OCI-LY7 (cell line): ENCODE measurements around the gene B3GNT8.

Source experiments
- CTCF ChIP-seq: fragments of 200-600 bp; sonication (generic); conservative IDR thresholded peaks from 2 replicates; pipeline ENCODE4 v1.5.1; 2014; ENCODE audit warnings: mild to moderate bottlenecking, antibody characterized with exemption, low read length, moderate library complexity, mixed read lengths
- EZH2phosphoT487 ChIP-seq: fragments of 200-600 bp; sonication (generic); IDR thresholded peaks from 2 replicates; pipeline ENCODE4 v1.6.1; 2018; ENCODE audit warnings: low read depth, borderline replicate concordance, mild to moderate bottlenecking, mixed run types, antibody characterized with exemption, low read length, moderate library complexity, mixed read lengths

- TF ChIP-seq CTCF (no peak), EZH2phosphoT487 (no peak)
Observed at GRCh38 chr19:41411968-41412265, 15.3 kb downstream of the B3GNT8 start.
